Measurements from ENCODE around the gene DNAJC25.
"Not testable (repeated sequence)": the region's sequence is repeated elsewhere in the genome, so short reads cannot be mapped to it uniquely, and the experiment has no call there.

DNAJC25 gene

DNA sequence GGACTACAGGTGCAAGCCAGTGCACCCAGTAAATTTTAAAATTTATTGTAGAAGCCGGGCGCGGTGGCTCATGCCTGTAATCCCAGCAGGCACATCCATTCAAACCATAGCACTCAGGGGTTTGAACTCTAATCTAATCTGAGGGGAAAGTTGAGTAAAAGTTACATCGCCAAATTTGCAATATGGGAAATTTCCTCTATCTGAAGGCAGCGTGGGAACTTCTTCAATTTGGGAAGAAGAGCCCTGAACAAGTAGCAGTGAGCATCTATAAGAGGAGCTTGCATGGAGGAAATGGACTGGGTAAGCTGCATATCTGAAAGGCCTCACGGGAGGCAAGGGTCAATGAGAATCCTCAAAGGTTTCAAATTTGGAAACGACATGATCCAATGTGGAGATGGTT lies 2.7 kb upstream of the DNAJC25 start:
- peak; percentile 74 for DNase-seq

DNA sequence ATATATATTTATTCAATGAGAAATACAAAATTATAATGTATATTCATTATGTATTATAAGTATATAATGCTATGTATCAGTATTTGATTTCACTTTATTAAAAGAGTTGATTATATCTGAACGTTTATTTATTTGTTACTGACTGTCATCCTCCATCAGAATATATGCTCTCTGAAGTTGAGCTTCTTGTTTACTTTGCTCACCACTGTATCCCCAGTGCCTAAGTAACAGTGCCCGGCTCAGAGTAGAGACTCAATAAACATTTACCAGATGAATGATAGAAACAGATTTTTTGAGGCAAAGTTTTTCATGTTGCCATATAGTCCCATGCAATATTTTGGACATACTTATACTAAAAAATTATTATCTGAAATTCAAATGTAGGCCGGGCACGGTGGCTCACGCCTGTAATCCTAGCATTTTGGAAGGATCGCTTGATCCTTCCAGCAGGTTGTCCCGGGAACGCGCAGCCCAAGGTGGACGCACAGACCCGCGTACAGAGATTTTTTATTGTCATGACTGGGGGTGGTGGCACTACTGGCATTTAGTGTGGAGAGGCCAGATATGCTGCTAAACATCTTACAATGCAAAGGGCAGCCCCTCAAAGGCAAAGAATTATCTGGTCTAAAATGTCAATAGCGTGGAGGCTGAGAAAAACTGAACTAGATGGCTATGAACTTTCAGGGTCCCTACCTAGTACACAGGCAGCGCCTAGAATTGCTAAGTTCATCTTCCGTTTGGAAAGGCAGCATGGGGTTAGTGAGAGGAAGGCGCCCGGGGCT lies 761 bp upstream of the DNAJC25 start:
- no peak for DNase-seq

DNA sequence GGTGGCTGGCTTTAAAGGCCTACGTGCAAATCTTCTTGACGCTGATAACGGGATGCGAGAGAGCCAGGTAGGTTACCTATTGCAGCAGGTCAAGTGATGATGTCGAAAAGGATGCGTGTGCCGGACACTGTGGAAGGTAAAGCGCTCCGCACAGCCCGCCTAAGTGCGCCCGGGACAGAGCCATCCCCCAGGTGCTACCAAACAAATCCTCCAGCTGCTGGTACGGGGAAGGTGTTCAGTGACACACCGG lies 245 bp upstream of the DNAJC25 start:
- no peak for DNase-seq

DNA sequence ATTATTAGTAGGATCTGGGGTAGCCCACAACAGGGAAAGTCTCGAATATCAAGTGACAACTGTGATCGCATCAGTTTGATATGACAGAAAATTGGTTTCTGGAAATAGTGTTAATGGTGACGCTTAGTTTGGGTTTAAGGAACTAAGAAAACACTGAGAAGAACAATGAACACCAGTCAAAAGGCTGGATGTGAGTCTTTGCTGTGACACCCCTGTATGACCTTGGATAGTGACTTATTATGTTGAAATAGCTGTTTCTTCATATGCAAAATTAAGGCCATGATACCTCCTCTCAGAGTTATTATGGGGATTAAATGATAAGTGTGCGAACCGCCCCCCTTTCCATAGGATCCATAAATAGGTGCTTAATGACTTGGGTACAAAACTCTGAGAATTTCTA lies 926 bp downstream of the DNAJC25 start:
- peak; percentile 63 for DNase-seq

DNA sequence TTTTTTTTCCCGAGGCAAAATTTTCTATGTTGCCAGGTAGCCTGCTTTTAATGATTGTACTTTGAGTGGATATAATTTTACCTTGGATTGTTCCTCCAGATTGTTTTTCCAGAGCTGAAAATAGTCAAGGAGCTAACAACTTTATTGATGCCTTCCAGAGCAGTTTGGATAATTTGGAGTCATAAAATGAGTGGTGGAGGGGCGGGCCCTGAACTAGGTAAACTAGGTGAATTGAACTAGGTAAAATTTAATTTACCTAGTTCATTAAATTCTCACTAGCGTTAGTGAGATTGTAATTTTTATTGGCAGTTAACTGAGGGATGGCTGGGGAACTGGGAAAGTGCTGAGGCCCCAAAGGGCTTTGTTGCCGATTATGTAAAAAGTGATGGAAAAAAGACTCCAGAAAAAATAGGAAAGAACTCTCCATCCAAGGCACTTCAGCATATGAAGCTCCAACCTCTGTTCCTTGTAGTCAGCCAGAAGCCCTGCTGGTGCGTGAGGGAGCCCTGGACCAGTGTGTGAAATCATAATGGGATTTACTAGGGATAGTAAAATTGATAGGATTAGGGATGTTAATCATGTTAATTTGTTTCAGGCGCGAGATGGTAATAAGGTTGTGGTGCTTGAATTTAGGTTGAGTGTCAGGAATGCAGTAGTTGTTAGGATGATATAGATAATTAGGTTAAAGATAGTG lies 1.7 kb downstream of the DNAJC25 start:
- DNase-seq: no peak

DNA sequence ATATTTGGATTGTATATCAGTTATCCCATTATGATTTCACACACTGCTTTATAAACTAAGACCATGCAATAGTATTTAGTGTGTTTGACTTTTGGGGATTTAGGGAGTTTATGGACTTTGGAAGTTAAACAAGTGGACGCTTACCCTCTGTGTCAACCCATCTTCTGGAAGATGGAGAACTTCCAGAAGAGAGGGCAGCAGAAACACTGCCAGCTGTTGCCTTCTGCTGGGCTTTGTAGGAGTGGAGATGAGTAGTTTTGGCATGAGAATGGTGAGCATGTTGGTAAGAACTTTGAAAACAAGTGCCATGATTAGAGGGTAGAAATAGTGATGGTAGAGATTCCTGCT lies 2.2 kb downstream of the DNAJC25 start:
- no peak for DNase-seq

DNA sequence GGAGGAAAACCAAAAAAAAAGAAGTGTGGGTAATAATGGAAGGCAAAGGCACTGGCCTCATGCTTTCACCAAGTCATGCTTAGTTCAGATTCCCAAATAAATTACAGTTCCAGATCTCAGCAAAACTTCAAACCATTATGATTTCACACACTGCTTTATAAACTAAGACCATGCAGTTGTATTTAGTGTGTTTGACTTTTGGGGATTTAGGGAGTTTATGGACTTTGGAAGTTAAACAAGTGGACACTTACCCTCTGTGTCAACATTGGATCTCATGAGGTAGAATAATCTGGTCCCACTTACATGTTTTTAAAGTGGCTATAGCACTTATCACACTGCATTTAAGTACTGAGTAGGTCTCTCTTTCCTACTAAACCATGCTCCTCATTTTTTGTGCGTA lies 3.7 kb downstream of the DNAJC25 start:
- DNase-seq: no peak

DNA sequence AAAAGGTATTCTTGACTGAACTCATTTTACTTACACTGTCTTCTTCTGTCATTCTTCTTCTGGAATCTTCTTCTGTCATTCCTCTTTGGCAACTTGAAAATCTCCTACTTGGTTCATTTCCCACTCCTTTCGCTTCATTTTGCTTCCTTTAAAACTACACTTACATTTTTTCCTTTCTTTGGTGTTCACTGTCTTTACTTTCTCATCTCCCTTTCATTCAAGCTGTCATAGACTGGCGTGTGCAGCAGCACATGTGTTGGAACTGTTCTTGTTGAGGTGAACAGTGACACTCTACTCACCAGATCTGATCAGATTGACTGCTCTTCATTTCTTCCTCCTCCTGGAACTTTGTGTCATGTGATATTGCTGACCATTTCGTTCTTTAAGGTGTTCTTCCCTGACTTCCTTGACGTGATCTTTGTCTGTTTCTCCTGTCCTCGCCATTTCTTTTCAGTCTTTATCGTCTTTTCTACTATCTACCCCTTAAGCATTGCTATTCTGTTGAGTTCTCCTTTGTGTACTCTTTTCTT lies 6.4 kb downstream of the DNAJC25 start:
- no peak for DNase-seq

DNA sequence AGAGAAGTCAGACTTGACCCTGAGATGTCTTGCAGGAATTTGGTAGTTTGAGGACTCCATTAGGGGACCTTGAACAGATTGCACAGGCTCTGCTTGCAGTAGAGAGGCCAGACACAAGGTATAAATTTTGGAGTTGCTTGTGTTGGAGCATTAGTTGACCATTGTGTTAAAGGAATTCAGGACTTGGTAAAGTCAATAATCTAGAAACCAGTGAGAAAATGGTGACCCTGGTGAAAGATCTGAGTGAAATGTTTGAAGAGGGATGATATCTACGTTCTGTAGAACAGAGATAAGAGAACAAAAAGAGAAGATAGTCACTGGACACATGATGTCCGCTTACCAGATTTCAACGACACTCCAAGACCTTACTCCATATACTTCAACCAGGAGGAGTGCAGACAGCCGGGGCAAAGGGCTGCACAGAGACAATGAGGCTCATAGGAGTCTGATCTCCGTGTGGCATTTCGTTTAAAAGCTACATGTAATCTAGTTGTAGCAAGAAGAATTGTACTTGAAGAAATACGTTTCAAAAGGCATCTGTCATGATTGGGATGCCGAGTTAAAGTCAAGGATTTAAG lies 13.2 kb downstream of the DNAJC25 start:
- no peak for DNase-seq

DNA sequence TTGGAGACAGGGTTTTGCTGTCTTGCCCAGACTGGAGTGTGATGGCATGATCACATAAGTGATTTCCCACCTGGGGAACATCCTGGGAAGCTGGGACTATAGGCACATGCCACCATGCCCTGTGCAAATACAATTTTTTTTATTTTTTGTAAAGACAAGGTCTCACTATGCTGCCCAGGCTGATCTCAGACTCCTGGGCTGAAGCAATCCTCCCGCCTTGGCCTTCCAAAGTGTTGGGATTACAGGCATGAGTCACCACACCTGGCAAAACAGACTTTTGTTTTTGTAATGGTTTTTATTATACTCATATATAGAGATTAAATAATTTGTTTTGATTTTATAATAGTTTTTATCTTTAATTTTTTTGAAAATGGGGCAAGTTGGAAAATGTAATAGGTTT lies 14.7 kb downstream of the DNAJC25 start:
- no peak for DNase-seq

DNA sequence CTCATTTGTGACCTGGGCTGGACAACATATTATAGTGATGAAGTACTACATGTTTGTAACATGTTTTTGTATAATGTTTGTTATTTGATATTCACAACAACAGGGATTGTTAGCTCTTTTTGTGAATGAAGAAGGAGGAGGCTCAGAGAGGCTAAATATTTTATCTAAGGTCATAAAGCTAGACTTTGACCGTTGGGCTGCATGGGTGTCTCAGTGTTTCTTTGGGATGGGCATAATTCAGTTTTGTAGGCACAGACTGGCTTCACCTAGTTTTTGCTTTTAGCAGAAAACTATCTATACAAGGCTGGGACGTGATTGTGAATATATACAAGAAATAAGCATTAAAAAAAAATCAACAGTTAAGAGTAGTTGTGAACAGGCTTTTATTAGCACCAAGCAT lies 15.3 kb downstream of the DNAJC25 start:
- no peak for DNase-seq

DNA sequence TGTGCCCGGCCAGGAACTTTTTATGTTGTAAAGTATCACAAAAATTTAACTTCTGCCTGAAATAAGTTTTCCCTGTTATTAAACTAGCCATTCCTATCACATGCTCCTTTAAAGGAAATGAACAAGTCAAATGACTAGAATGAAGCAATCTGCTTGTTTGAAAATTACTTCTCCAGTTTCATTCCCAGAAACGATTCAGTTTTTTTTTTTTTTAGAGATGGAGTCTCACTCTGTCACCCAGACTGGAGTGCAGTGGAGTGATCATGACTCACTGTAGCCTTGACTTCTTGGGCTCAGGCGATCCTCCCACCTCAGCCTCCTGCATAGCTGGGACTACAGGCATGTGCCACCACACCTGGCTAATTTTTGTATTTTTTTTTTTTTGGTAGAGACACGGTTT lies 16.9 kb downstream of the DNAJC25 start:
- peak; percentile 85 for DNase-seq

DNA sequence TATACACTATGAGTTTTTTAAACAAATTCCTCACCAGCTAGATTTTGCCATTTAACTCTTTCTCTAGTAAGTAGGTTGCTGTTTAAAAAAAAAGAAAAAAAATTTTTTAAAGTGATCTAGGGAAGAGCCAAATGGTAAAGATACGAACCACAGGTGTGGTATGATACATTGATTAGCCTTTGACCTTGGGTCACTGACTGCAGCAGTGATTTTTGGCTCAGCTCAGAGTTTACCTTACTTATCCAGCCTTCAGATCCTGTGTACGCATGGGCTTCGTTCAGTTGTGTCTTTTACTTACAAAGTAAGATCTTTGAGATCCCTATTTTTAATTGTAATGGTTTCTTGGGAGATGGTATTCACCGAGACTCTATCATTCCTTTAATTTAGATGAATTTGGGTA lies 17.9 kb downstream of the DNAJC25 start:
- DNase-seq: no peak

DNA sequence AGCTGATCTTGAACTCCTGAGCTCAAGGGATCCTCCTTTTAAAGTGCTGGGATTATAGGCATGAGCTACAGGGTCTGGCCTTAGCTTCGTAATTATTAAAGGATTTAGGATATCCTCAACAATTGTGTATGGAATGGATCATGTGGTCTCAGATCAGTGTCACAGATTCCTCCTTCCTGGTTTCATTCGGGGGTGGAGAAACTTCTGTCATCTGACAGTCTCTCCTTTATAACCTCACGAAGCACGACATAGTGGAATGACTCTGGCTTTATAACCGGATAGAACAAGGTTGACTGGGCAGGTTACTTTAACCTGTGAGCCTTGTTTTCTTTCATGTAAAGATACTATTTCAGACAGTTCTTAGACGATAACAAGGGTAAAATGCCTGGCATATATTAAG lies 25.9 kb downstream of the DNAJC25 start:
- peak; percentile 29 for DNase-seq

DNA sequence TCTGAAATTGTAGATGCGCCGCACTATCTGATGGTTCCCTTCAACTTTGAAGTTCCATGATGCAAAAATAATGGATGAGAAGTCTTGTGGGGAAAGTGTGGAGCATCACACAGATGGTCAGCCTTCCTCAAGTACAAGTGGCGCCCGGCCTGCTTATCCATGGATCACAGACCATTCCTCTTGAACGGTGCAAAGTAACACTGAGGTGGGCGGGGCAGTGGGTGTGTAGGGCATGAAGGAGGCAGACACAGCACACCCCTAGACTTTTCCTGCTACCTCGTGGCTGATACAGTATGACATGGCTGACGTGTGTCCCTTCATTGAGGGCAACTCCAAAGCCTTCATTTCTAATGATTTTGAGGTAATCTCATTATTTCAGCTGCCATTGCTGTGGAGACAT lies 27.8 kb downstream of the DNAJC25 start:
- DNase-seq: no peak

DNA sequence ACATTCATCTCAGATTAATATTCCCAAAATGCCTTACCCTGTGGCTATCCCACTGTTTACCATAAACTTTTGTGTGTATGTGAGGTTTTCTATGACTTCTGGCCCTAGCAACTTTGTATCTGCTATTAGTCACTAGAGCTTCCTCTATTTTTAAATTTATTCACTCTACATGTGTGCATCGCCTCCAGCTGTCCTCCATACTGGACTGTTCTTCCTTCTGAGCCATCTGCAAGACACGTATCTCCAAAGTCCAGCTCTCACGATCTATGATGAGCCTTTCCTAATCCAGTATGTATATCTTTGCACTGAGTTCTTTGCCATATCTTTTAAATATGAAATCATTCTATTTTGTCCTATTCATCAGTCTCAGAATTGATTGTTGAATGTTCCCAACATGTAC lies 28.6 kb downstream of the DNAJC25 start:
- DNase-seq: peak; percentile 53

DNA sequence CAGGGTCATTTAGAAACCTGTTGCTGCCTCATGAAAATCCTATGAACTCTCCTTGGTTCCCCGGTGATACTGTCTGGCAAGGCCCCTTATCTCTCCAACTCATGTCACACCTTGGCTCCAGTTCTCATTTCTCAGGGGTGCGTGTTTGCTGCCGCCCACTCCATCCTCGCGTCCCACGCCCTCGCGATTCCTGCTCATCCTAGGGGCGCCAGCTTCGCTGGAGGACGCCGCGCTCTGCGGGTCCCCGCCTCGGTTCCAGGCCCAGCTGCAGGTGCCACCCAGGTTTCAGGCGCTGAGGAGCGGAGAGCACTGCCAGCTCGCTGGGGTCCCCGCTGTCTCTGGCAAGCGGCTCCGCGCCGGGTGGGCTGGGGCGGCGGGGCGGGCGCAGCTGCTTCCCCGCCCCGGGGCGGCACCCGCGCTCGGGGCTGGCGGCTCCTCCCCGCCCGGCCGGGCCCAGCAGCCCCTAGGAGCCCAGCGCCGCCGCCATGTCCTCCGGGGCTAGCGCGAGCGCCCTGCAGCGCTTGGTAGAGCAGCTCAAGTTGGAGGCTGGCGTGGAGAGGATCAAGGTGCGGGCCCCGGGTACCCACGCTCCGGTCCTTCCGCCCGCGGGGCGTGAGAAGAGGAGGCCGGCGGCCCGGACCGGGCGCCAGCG lies 30.1 kb downstream of the DNAJC25 start, which contains the start of gene GNG10:
TSS of gene GNG10 (plus strand) at position 456 of the 652 bp plus-strand sequence. CDS start at position 486, 30 bp downstream.
- DNase-seq: peak; percentile 72

DNA sequence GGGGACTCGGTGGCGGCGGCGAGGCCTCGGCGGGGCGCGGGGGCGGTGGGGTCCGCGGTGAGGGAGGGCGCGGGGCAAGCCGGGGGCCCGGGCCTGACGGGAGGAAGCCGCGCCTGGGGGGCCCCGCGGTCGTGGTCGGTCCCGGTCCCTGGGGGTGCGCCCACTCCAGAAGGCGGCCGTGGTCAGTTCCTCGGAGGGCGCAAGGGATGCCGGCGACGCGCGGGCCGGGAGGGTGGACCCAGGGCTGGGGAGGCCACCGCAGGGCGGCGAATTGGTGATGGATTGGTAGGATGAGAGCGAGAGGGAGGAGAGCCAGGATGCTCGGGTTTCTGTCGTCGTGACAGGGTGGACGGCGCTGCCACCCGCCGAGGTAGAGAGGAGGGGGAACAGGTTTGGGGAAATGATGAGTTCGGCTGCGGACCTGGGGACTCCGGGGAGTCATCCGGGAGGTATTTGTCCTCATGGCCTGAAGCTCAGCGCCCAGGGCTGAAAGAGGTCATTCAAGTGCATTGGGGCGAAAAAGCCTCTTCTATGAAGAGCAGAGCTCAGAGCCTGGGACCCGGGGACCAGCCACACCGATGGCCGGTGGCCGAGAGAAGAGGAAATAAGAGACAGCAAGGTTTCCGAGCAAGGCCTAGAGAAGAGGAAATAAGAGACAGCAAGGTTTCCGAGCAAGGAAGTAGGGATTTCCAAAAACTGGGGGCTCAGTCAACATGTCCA lies 30.8 kb downstream of the DNAJC25 start:
- DNase-seq: peak; percentile 69

DNA sequence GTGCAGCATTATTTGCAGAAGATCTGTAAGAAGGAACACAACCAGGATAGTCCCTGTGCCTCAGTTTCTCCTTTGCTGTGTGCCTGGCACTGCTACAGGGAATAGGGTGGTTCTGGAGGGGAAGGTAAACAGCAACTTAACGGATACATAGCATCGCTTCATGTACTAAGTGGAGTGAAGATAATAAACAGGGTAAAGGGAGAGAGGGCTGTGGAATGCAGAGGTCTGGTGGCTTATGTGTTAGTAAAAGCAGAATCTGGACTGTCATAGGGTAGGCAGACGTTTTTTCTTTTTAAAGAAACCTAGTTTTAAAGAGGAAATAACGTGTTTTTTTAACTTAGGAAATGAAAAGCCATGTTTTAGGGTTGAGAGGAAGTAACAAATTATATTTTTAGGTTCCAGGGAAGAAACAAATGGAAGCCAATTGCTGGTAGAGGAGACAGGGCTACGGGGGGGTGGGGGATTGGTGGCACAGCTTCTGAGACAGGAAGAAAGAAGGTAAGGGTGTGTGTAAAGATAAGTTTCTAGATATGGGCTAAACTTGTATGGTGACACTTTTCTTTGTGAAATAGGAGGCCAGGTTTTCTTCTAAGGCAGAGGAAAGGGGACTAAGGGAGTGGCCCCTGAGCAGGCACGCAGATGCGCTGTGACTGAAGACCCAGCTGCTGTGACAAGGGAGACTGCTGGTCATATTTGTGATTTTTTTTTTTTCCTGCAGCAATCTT lies 31.6 kb downstream of the DNAJC25 start:
- DNase-seq: peak; percentile 8

DNA sequence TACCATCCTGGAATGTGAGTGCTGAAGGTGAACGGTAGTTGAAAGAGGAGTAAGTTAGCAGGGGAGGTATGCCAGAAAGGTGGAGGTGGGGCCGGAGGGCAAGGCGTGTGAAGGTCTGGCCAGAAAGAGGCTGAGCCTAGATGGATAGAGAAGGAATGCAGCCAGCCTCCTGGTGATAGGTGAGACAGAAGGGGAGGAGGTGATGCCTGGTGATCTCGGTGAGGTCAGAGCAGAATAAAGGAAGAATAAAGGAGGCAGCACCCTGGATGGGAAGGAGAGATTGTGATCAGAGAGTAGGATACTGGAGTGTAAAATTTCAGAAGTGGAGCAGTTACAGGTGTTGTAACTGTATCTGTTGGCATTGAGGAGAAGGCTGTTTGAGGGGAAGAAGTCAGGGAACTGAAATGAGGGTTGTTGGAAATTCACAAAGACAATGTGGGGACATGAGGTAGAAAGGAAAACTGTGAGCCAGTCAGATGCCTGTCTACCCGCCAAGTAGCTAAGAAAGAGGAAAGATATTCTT lies 32.2 kb downstream of the DNAJC25 start:
- DNase-seq: no peak

DNA sequence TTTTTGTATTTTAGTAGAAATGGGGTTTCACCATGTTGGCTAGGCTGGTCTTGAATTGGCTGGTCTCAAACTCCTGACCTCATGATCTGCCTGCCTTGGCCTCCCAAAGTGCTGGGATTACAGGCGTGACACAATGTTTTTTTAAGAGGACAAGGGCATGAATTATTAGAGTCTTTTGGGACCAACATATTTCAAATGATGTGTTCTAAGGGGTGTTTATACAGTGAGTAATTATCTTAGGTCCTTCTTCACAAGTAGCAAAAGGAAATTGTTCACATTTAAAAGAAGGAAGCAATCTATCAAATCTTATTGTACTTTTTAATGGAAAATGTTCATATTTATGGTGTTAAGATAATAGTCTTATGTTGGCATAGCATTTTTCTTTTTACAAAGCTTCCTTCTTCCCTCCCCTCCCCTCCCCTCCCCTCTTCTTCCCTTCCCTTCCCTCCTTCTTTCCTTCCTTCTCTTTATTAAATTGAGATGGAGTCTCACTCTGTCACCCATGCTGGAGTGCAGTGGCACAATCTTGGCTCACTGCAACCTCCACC lies 37.0 kb downstream of the DNAJC25 start:
- no peak for DNase-seq

DNA sequence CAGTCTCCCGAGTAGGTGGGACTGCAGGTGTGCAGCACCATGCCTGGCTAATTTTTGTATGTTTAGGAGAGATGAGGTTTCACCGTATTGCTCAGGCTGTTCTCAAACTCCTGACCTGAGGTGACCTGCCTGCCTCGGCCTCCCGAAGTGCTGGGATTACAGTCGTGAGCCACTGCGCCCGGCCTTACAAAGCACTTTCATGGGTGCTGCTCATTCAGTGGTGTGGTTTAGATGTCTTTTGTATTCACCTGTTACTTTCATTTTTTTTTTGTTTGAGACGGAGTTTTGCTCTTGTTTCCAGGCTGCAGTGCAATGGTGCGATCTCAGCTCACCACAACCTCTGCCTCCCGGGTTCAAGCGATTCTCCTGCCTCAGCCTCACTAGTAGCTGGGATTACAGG lies 37.5 kb downstream of the DNAJC25 start:
- not testable (repeated sequence) for DNase-seq

Data from inflammatory macrophage treated with lipopolysaccharide for 4 hours (primary cell).